ENCODE results near the gene RAB4B. TPM values are rescaled to one million over a fixed set of nuclear protein-coding genes. Genes with fewer than 3 reads are reported as not detected.

The RAB4B gene
- total and polyA plus RNA-seq, 4 experiments from 2014 or later = 53.5 to 69.8 (median 61.2) TPM

GRCh38 chr19:40806423-40807146, 28.5 kb downstream of the RAB4B start:
- Histone ChIP-seq H3K9me3 (ENCODE audit: control insufficient read depth in 1 of 2, low read length in 2 of 2) (no peaks in the 10 kb centered on the region), H3K27ac (ENCODE audit: low read depth, low read length) (peak overlapping the region; percentile 84), H3K27me3 (ENCODE audit: insufficient read depth, low read length) (no peaks in the 10 kb centered on the region), H3K4me1 (ENCODE audit: insufficient read depth, low read length) (peaks cover 97% of the 10 kb centered on the region), H3K36me3 (ENCODE audit: insufficient read depth, low read length) (peaks cover 24% of the 10 kb centered on the region), H3K4me3 (ENCODE audit: low read length in 2 of 2) (peak overlapping the region in 1 of 2 donors; percentile 23)
- Mint-ChIP-seq H3K27ac (peak overlapping the region; percentile 91 to 100 (median 99)), H3K27me3 (no peaks in the 10 kb centered on the region), H3K4me3 (peak overlapping the region; percentile 80 to 90 (median 88)), H3K36me3 (peaks cover 26 to 65% of the 10 kb centered on the region in 2 donors), H3K4me1 (peaks cover 64 to 96% (median 78%) of the 10 kb centered on the region in 4 donors), H3K9me3 (no peaks in the 10 kb centered on the region)
- ChIA-PET CTCF (ENCODE audit: partially characterized antibody) (interaction anchor here (0.7 to 4.5 kb wide), 21 partner anchors 9 to 336 kb away, joined by 3 to 46 read pairs (median 6); partner anchors contain the start of genes ACTMAP, COQ8B, EGLN2 and ITPKC), POLR2A (ENCODE audit: partially characterized antibody) (interaction anchor here (0.9 to 15.6 kb wide), 12 partner anchors 8 to 456 kb away, joined by 3 to 369 read pairs (median 10); partner anchors contain the start of genes ACTMAP, COQ8B, EGLN2 and ITPKC)
- intact Hi-C loops (cut with micrococcal nuclease) = loop anchor here (1.0 to 2.0 kb wide), 2 partner anchors 8 to 144 kb away; no protein-coding TSS in a partner anchor
- peak; percentile 82 to 92 (median 83) for DNase-seq

- H3K9me3 ChIP-seq (ENCODE audit: control insufficient read depth in 1 of 2, low read length in 2 of 2) = no peaks in the 10 kb centered on the region
- ChIA-PET POLR2A (ENCODE audit: partially characterized antibody) (interaction anchor here (0.9 to 15.6 kb wide), 10 partner anchors 9 to 202 kb away, joined by 3 to 369 read pairs (median 14); partner anchors contain the start of genes ACTMAP, COQ8B, EGLN2 and ITPKC), CTCF (ENCODE audit: partially characterized antibody) (interaction anchor here (0.8 to 4.5 kb wide), 19 partner anchors 9 to 202 kb away, joined by 3 to 46 read pairs (median 9); partner anchors contain the start of genes ACTMAP, COQ8B, EGLN2 and ITPKC)
- intact Hi-C loops (cut with micrococcal nuclease) = loop anchor here (2.0 kb wide), 1 partner anchor 145 kb away; no protein-coding TSS in a partner anchor
- peak overlapping the region in 1 of 2 donors; percentile 17 for H3K4me3 ChIP-seq (ENCODE audit: low read length in 2 of 2)
- H3K4me1 ChIP-seq (ENCODE audit: insufficient read depth, low read length) = peaks cover 96% of the 10 kb centered on the region
- H3K27me3 ChIP-seq (ENCODE audit: insufficient read depth, low read length) = no peaks in the 10 kb centered on the region
- H3K36me3 ChIP-seq (ENCODE audit: insufficient read depth, low read length) = peaks cover 24% of the 10 kb centered on the region
- peak overlapping the region; percentile 80 to 90 (median 88) for H3K4me3 Mint-ChIP-seq
- H3K4me1 Mint-ChIP-seq = peaks cover 61 to 96% (median 76%) of the 10 kb centered on the region in 4 donors
- DNase-seq = no peak
- H3K27me3 Mint-ChIP-seq = no peaks in the 10 kb centered on the region
- peaks cover 0 to under 1% (median 0%) of the 10 kb centered on the region in 8 donors for H3K9me3 Mint-ChIP-seq
- peak overlapping the region; percentile 91 to 100 (median 99) for H3K27ac Mint-ChIP-seq
- H3K27ac ChIP-seq (ENCODE audit: low read depth, low read length) = peak overlapping the region; percentile 84
- H3K36me3 Mint-ChIP-seq = peaks cover 18 to 57% of the 10 kb centered on the region in 2 donors
These were observed 29.3 kb downstream of the RAB4B start for GRCh38 chr19:40807147-40808020.

- H3K27me3 ChIP-seq (ENCODE audit: insufficient read depth, low read length) = no peaks in the 10 kb centered on the region
- Mint-ChIP-seq H3K27ac (peak overlapping the region; percentile 91 to 100 (median 99)), H3K27me3 (no peaks in the 10 kb centered on the region), H3K4me3 (peak overlapping the region in 6 of 8 donors; percentile 6 to 90 (median 32)), H3K36me3 (peaks cover 17 to 51% of the 10 kb centered on the region in 2 donors), H3K9me3 (peaks cover 0 to 1% (median 0%) of the 10 kb centered on the region in 8 donors), H3K4me1 (peaks cover 57 to 96% (median 75%) of the 10 kb centered on the region in 4 donors)
- H3K9me3 ChIP-seq (ENCODE audit: control insufficient read depth in 1 of 2, low read length in 2 of 2) = no peaks in the 10 kb centered on the region
- H3K36me3 ChIP-seq (ENCODE audit: insufficient read depth, low read length) = peaks cover 24% of the 10 kb centered on the region
- ChIA-PET POLR2A (ENCODE audit: partially characterized antibody) (interaction anchor here (1.8 to 15.6 kb wide), 5 partner anchors 9 to 145 kb away, joined by 12 to 369 read pairs (median 35); partner anchors contain the start of genes ACTMAP, COQ8B, EGLN2 and ITPKC), CTCF (ENCODE audit: partially characterized antibody) (interaction anchor here (1.6 to 4.5 kb wide), 7 partner anchors 10 to 146 kb away, joined by 3 to 46 read pairs (median 14); partner anchors contain the start of genes EGLN2 and RAB4B)
- intact Hi-C loops (cut with micrococcal nuclease) = no loop called here
- H3K27ac ChIP-seq (ENCODE audit: low read depth, low read length) = peak overlapping the region; percentile 84
- peaks cover 91% of the 10 kb centered on the region for H3K4me1 ChIP-seq (ENCODE audit: insufficient read depth, low read length)
- no peak for DNase-seq
- no peak overlapping the region for H3K4me3 ChIP-seq (ENCODE audit: low read length in 2 of 2)
These were observed 29.9 kb downstream of the RAB4B start for GRCh38 chr19:40808021-40808325.

- H3K36me3 ChIP-seq (ENCODE audit: insufficient read depth, low read length) = peaks cover 24% of the 10 kb centered on the region
- Mint-ChIP-seq H3K27ac (peak overlapping the region in 6 of 7 donors; percentile 18 to 100 (median 95)), H3K27me3 (no peaks in the 10 kb centered on the region), H3K9me3 (peaks cover 0 to 1% (median 0%) of the 10 kb centered on the region in 8 donors), H3K4me3 (peak overlapping the region in 2 of 8 donors; percentile 21 to 90), H3K4me1 (peaks cover 53 to 91% (median 70%) of the 10 kb centered on the region in 4 donors), H3K36me3 (peaks cover 17 to 47% of the 10 kb centered on the region in 2 donors)
- DNase-seq = no peak
- H3K4me3 ChIP-seq (ENCODE audit: low read length in 2 of 2) = no peak overlapping the region
- H3K27ac ChIP-seq (ENCODE audit: low read depth, low read length) = peak overlapping the region; percentile 84
- POLR2A ChIA-PET (ENCODE audit: partially characterized antibody) = interaction anchor here (4.2 to 15.6 kb wide), 3 partner anchors 10 to 55 kb away, joined by 35 to 369 read pairs (median 133); partner anchors contain the start of genes ACTMAP, EGLN2, MIA and RAB4B
- no peaks in the 10 kb centered on the region for H3K27me3 ChIP-seq (ENCODE audit: insufficient read depth, low read length)
- no peaks in the 10 kb centered on the region for H3K9me3 ChIP-seq (ENCODE audit: control insufficient read depth in 1 of 2, low read length in 2 of 2)
- intact Hi-C loops (cut with micrococcal nuclease) = no loop called here
- CTCF ChIA-PET (ENCODE audit: partially characterized antibody) = interaction anchor here (2.5 to 4.5 kb wide), 4 partner anchors 11 to 147 kb away, joined by 14 to 46 read pairs (median 32); partner anchors contain the start of genes EGLN2 and RAB4B
- peaks cover 85% of the 10 kb centered on the region for H3K4me1 ChIP-seq (ENCODE audit: insufficient read depth, low read length)
These were observed 30.4 kb downstream of the RAB4B start for GRCh38 chr19:40808497-40808896.

GRCh38 chr19:40809358-40810086, 31.5 kb downstream of the RAB4B start:
- intact Hi-C loops (cut with micrococcal nuclease) = no loop called here
- POLR2A ChIA-PET (ENCODE audit: partially characterized antibody) = interaction anchor here (4.2 to 15.6 kb wide), 3 partner anchors 11 to 56 kb away, joined by 35 to 369 read pairs (median 133); partner anchors contain the start of genes ACTMAP, EGLN2, MIA and RAB4B
- H3K4me1 ChIP-seq (ENCODE audit: insufficient read depth, low read length) = peaks cover 76% of the 10 kb centered on the region
- no peak overlapping the region for H3K4me3 ChIP-seq (ENCODE audit: low read length in 2 of 2)
- no peak for DNase-seq
- no peaks in the 10 kb centered on the region for H3K27me3 ChIP-seq (ENCODE audit: insufficient read depth, low read length)
- CTCF ChIA-PET (ENCODE audit: partially characterized antibody) = interaction anchor here (3.9 to 4.5 kb wide), 2 partner anchors 10 to 32 kb away, joined by 27 to 46 read pairs; partner anchors contain the start of gene RAB4B
- peaks cover 24% of the 10 kb centered on the region for H3K36me3 ChIP-seq (ENCODE audit: insufficient read depth, low read length)
- Mint-ChIP-seq H3K36me3 (peaks cover 14 to 40% of the 10 kb centered on the region in 2 donors), H3K27me3 (no peaks in the 10 kb centered on the region), H3K27ac (peak overlapping the region in 5 of 7 donors; percentile 32 to 91 (median 65)), H3K4me1 (peaks cover 46 to 86% (median 61%) of the 10 kb centered on the region in 4 donors), H3K9me3 (peaks cover 0 to 1% (median 0%) of the 10 kb centered on the region in 8 donors), H3K4me3 (peak overlapping the region in 1 of 8 donors; percentile 52)
- no peaks in the 10 kb centered on the region for H3K9me3 ChIP-seq (ENCODE audit: control insufficient read depth in 1 of 2, low read length in 2 of 2)
- no peak overlapping the region for H3K27ac ChIP-seq (ENCODE audit: low read depth, low read length)

GRCh38 chr19:40810160-40810559, 32.1 kb downstream of the RAB4B start:
- CTCF ChIA-PET (ENCODE audit: partially characterized antibody) = interaction anchor here (3.9 kb wide), 1 partner anchor 9 kb away, joined by 27 read pairs; no protein-coding TSS in a partner anchor
- Mint-ChIP-seq H3K9me3 (peaks cover 0 to 1% (median 0%) of the 10 kb centered on the region in 8 donors), H3K36me3 (peaks cover 14 to 35% of the 10 kb centered on the region in 2 donors), H3K4me3 (peak overlapping the region in 7 of 8 donors; percentile 52 to 97 (median 89)), H3K27ac (peak overlapping the region in 5 of 7 donors; percentile 32 to 86 (median 82)), H3K4me1 (peaks cover 40 to 80% (median 54%) of the 10 kb centered on the region in 4 donors), H3K27me3 (no peaks in the 10 kb centered on the region)
- Histone ChIP-seq H3K9me3 (ENCODE audit: control insufficient read depth in 1 of 2, low read length in 2 of 2) (no peaks in the 10 kb centered on the region), H3K4me3 (ENCODE audit: low read length in 2 of 2) (no peak overlapping the region), H3K27me3 (ENCODE audit: insufficient read depth, low read length) (no peaks in the 10 kb centered on the region), H3K36me3 (ENCODE audit: insufficient read depth, low read length) (peaks cover 24% of the 10 kb centered on the region), H3K27ac (ENCODE audit: low read depth, low read length) (no peak overlapping the region), H3K4me1 (ENCODE audit: insufficient read depth, low read length) (peaks cover 69% of the 10 kb centered on the region)
- intact Hi-C loops (cut with micrococcal nuclease) = no loop called here
- no peak for DNase-seq
- POLR2A ChIA-PET (ENCODE audit: partially characterized antibody) = interaction anchor here (4.2 to 15.6 kb wide), 2 partner anchors 11 to 33 kb away, joined by 35 to 369 read pairs; partner anchors contain the start of genes EGLN2, MIA and RAB4B
